Trophoblast cell (in vitro differentiated cells and primary cell): Measurements from ENCODE around the gene LANCL3.

Experiments used
- DNase-seq, 2 donors: peaks; one replicate each; pipeline ENCODE4 v3.0.0-alpha.2; 2016
- H2AFZ ChIP-seq: 2 replicates; pipeline ENCODE4 v1.6.1; 2013; ENCODE audit warnings: low read length, moderate library complexity, mild to moderate bottlenecking; ENCODE audit not compliant: insufficient read depth, poor library complexity
- H2AK5ac ChIP-seq: 2 replicates; pipeline ENCODE4 v1.6.1; 2013; ENCODE audit warnings: mild to moderate bottlenecking, low read length
- H2BK120ac ChIP-seq: 2 replicates; pipeline ENCODE4 v1.6.1; 2013; ENCODE audit warnings: low read length, mild to moderate bottlenecking, moderate library complexity; ENCODE audit not compliant: insufficient read depth, poor library complexity
- H2BK12ac ChIP-seq: 2 replicates; pipeline ENCODE4 v1.6.1; 2013; ENCODE audit warnings: mild to moderate bottlenecking, low read length, moderate library complexity
- H2BK5ac ChIP-seq: 2 replicates; pipeline ENCODE4 v1.6.1; 2013; ENCODE audit warnings: low read length, low read depth, moderate library complexity, mild to moderate bottlenecking; ENCODE audit not compliant: poor library complexity
- H3K14ac ChIP-seq: 2 replicates; pipeline ENCODE4 v1.6.1; 2013; ENCODE audit warnings: mild to moderate bottlenecking, low read length
- H3K18ac ChIP-seq: 2 replicates; pipeline ENCODE4 v1.6.1; 2013; ENCODE audit warnings: mild to moderate bottlenecking, low read length
- H3K23ac ChIP-seq: 2 replicates; pipeline ENCODE4 v1.6.1; 2013; ENCODE audit warnings: low read length
- H3K27ac ChIP-seq: 2 replicates; pipeline ENCODE4 v1.5.1; 2013; ENCODE audit warnings: low read depth, mild to moderate bottlenecking, inconsistent platforms, low read length, moderate library complexity
- H3K27me3 ChIP-seq: 2 replicates; pipeline ENCODE4 v1.6.1; 2013; ENCODE audit warnings: inconsistent platforms, mild to moderate bottlenecking, low read length, moderate library complexity; ENCODE audit not compliant: insufficient read depth
- H3K36me3 ChIP-seq, 2 experiments: 1 replicate in 1 of 2; 2 replicates in 1 of 2; pipeline ENCODE4 v1.6.1; 2013; ENCODE audit warnings: low read length in 2 of 2, mild to moderate bottlenecking in 2 of 2, moderate library complexity in 1 of 2; ENCODE audit not compliant: insufficient read depth in 2 of 2, control insufficient read depth in 1 of 2
- H3K4ac ChIP-seq: 2 replicates; pipeline ENCODE4 v1.6.1; 2013; ENCODE audit warnings: low read depth, mild to moderate bottlenecking, low read length, moderate library complexity
- H3K4me1 ChIP-seq, 2 experiments: 1 replicate in 1 of 2; 2 replicates in 1 of 2; pipeline ENCODE4 v1.6.1; 2013; ENCODE audit warnings: low read length in 2 of 2, mild to moderate bottlenecking in 2 of 2, moderate library complexity in 1 of 2; ENCODE audit not compliant: insufficient read depth in 2 of 2, control insufficient read depth in 1 of 2
- H3K4me2 ChIP-seq: 2 replicates; pipeline ENCODE4 v1.6.1; 2013; ENCODE audit warnings: inconsistent platforms, mild to moderate bottlenecking, low read length, moderate library complexity
- H3K4me3 ChIP-seq: 2 replicates; pipeline ENCODE4 v1.5.1; 2013; ENCODE audit warnings: mild to moderate bottlenecking, low read depth, low read length, inconsistent platforms
- H3K79me1 ChIP-seq: one replicate; pipeline ENCODE4 v1.6.1; 2013; ENCODE audit warnings: low read length
- H3K79me2 ChIP-seq: 2 replicates; pipeline ENCODE4 v1.6.1; 2013; ENCODE audit warnings: low read length, mild to moderate bottlenecking; ENCODE audit not compliant: control insufficient read depth, insufficient read depth, poor library complexity
- H3K9ac ChIP-seq: 2 replicates; pipeline ENCODE4 v1.6.1; 2013; ENCODE audit warnings: mild to moderate bottlenecking, low read length
- H3K9me3 ChIP-seq: 2 replicates; pipeline ENCODE4 v1.6.1; 2013; ENCODE audit warnings: low read depth, mild to moderate bottlenecking, control low read depth, inconsistent platforms, low read length; ENCODE audit not compliant: insufficient read depth
- H4K12ac ChIP-seq: 2 replicates; pipeline ENCODE4 v1.6.1; 2013; ENCODE audit warnings: low read depth, mild to moderate bottlenecking, low read length, moderate library complexity
- H4K8ac ChIP-seq: 2 replicates; pipeline ENCODE4 v1.6.1; 2013; ENCODE audit warnings: low read depth, mild to moderate bottlenecking, low read length, moderate library complexity
- H4K91ac ChIP-seq: one replicate; pipeline ENCODE4 v1.6.1; 2013; ENCODE audit warnings: low read depth, mild to moderate bottlenecking, low read length, moderate library complexity
- WGBS: extraction: QIAGEN DNeasy Blood & Tissue Kit; methylation state at CpG from one replicate; pipeline ENCODE4 v1.1.7; 2013; ENCODE audit warnings: missing lambda C conversion rate; ENCODE audit not compliant: insufficient read length, insufficient coverage; ENCODE audit errors: extremely low coverage; 5-methylcytosine and 5-hydroxymethylcytosine counted together

LANCL3 gene

DNA sequence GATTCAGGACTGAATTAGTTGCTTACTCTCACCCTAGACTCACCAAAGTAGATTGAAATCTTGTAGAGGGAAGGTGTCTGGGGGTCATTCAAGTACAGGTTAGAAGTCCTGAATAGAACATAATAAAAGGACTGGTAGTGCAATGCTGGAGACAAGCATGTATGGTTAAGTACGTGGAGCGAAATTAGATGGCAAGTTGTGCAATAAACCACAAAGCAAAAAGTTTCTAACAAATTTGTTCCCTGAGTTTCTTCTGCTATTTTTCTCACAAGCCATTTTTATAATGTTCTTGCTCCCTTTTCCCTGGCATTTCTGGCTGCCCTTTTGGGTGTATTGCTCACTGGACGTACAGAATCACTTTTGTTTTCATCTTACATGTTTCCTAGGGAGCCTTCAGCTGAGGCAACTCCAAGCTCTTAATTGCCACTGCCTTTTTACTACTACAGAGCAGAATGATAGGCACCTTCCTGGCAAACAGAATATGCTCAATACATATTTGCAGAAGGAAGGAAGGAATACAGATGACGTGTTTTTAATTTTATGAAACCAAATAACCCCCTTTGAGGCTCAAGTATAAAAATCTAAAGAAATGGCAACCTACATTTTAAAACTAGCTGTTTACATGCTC, 23.4 kb downstream of the LANCL3 start:
- Histone ChIP-seq H2BK5ac (no peak overlapping the region), H3K14ac (no peak overlapping the region), H3K4ac (no peak overlapping the region), H3K27me3 (no peaks in the 10 kb centered on the region), H4K91ac (no peak overlapping the region), H2BK12ac (no peak overlapping the region), H3K23ac (no peak overlapping the region), H3K79me1 (no peaks in the 10 kb centered on the region), H2AFZ (no peak overlapping the region), H3K4me1 (no peaks in the 10 kb centered on the region), H3K9ac (no peak overlapping the region), H3K9me3 (no peaks in the 10 kb centered on the region), H3K4me3 (no peak overlapping the region), H4K8ac (no peak overlapping the region), H3K18ac (no peak overlapping the region), H2AK5ac (no peak overlapping the region), H3K79me2 (no peaks in the 10 kb centered on the region), H3K36me3 (no peaks in the 10 kb centered on the region), H2BK120ac (no peak overlapping the region), H3K4me2 (no peak overlapping the region), H3K27ac (no peak overlapping the region), H4K12ac (no peak overlapping the region)
- no CpG with 5 or more reads among the region's 4 CpGs for WGBS
- DNase-seq = no peak

DNA sequence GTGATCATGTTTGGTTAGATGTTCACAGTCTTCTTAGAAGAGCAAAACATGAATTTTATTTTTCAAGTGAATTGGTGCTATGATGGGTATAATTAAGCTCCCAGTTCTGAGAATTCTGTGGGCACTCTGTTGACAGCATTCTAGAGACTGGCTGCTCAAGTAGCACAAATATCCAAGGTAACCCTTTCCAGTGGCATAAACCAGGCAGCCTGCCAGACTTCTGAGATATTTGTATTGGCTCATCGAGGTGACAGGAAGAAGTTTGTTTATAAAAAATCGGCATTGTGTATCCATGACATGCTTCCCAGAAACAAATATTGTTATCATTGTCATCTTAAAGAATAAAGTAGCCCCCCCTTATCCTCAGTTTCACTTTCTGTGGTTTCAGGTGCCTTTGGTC, 28.3 kb downstream of the LANCL3 start:
- Histone ChIP-seq H4K12ac (no peak overlapping the region), H3K23ac (no peak overlapping the region), H3K4me3 (no peak overlapping the region), H3K79me2 (no peaks in the 10 kb centered on the region), H4K8ac (no peak overlapping the region), H3K14ac (no peak overlapping the region), H3K27ac (no peak overlapping the region), H2BK5ac (no peak overlapping the region), H3K27me3 (no peaks in the 10 kb centered on the region), H3K79me1 (no peaks in the 10 kb centered on the region), H3K18ac (no peak overlapping the region), H2AFZ (no peak overlapping the region), H2AK5ac (no peak overlapping the region), H3K9me3 (no peaks in the 10 kb centered on the region), H2BK12ac (no peak overlapping the region), H3K36me3 (no peaks in the 10 kb centered on the region), H3K4me2 (no peak overlapping the region), H3K4me1 (no peaks in the 10 kb centered on the region), H3K4ac (no peak overlapping the region), H4K91ac (no peak overlapping the region), H3K9ac (no peak overlapping the region), H2BK120ac (no peak overlapping the region)
- WGBS = no CpG with 5 or more reads among the region's 2 CpGs
- no peak for DNase-seq

DNA sequence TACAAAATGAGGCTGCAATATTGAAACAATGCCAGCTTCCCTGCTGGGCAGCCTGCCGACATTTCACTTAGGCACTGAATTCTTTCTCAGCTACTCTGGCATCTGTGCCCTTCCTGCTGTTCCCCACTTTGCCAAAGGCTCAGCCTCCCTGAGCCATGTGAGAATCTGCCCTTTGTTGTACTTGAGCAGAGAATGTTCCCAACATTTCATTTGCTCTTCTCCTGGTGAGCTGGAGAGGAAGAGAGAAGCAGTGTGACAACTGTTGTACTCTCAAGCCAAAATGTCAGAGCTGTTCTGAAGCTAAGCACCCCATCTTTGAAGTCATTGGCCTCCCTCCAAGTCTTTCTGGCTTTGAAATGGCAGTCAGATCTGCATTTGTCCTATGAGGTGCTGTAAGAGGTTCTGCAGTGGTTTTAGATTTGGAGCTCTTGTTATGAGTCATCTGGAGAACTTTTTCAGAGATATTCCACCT, 32.5 kb downstream of the LANCL3 start:
- H3K27me3 ChIP-seq = no peaks in the 10 kb centered on the region
- no peaks in the 10 kb centered on the region for H3K4me1 ChIP-seq
- DNase-seq = no peak
- H2BK120ac ChIP-seq = no peak overlapping the region
- H4K91ac ChIP-seq = no peak overlapping the region
- no peak overlapping the region for H3K9ac ChIP-seq
- H3K18ac ChIP-seq = no peak overlapping the region
- no peaks in the 10 kb centered on the region for H3K79me2 ChIP-seq
- no peak overlapping the region for H3K23ac ChIP-seq
- no peak overlapping the region for H3K27ac ChIP-seq
- H3K4me3 ChIP-seq = no peak overlapping the region
- H3K4me2 ChIP-seq = no peak overlapping the region
- H3K36me3 ChIP-seq = no peaks in the 10 kb centered on the region
- H2BK5ac ChIP-seq = no peak overlapping the region
- no peak overlapping the region for H2BK12ac ChIP-seq
- no peak overlapping the region for H2AK5ac ChIP-seq
- no CpG with 5 or more reads among the region's 1 CpG for WGBS
- no peak overlapping the region for H2AFZ ChIP-seq
- H3K4ac ChIP-seq = no peak overlapping the region
- no peaks in the 10 kb centered on the region for H3K9me3 ChIP-seq
- no peak overlapping the region for H4K12ac ChIP-seq
- no peak overlapping the region for H4K8ac ChIP-seq
- H3K14ac ChIP-seq = no peak overlapping the region
- H3K79me1 ChIP-seq = no peaks in the 10 kb centered on the region

GRCh38 chrX:37607243-37607642, 35.8 kb downstream of the LANCL3 start:
- Histone ChIP-seq H3K36me3 (no peaks in the 10 kb centered on the region), H3K23ac (no peak overlapping the region), H3K9me3 (no peaks in the 10 kb centered on the region), H4K91ac (no peak overlapping the region), H3K79me1 (no peaks in the 10 kb centered on the region), H3K18ac (no peak overlapping the region), H3K27ac (no peak overlapping the region), H3K4ac (no peak overlapping the region), H4K8ac (no peak overlapping the region), H3K4me3 (no peak overlapping the region), H2BK5ac (no peak overlapping the region), H3K27me3 (no peaks in the 10 kb centered on the region), H2BK12ac (no peak overlapping the region), H3K4me2 (no peak overlapping the region), H3K9ac (no peak overlapping the region), H3K79me2 (no peaks in the 10 kb centered on the region), H3K14ac (no peak overlapping the region), H4K12ac (no peak overlapping the region), H3K4me1 (no peaks in the 10 kb centered on the region), H2BK120ac (no peak overlapping the region), H2AK5ac (no peak overlapping the region), H2AFZ (no peak overlapping the region)
- DNase-seq = no peak
- no CpG with 5 or more reads among the region's 2 CpGs for WGBS
